Endodermal cell (in vitro differentiated cells): ENCODE results near the gene TMEM120B. TPM values are rescaled to one million over a fixed set of nuclear protein-coding genes. Genes with fewer than 3 reads are reported as not detected.

Source experiments
- DNase-seq: peaks from one replicate; pipeline ENCODE4 v3.0.0-alpha.2; 2017
- H3K27ac ChIP-seq: 2 replicates; pipeline ENCODE4 v1.5.1; 2013; ENCODE audit warnings: mild to moderate bottlenecking, low read depth, low read length, moderate library complexity
- H3K27me3 ChIP-seq: 2 replicates; pipeline ENCODE4 v1.6.1; 2013; ENCODE audit warnings: mild to moderate bottlenecking, low read length, moderate library complexity; ENCODE audit not compliant: insufficient read depth, control insufficient read depth, poor library complexity, severe bottlenecking
- H3K36me3 ChIP-seq: 2 replicates; pipeline ENCODE4 v1.7.0; 2013; ENCODE audit warnings: mild to moderate bottlenecking, low read length, moderate library complexity; ENCODE audit not compliant: control insufficient read depth, insufficient read depth
- H3K4me1 ChIP-seq: one replicate; pipeline ENCODE4 v1.7.0; 2013; ENCODE audit warnings: low read length; ENCODE audit not compliant: control insufficient read depth, insufficient read depth
- H3K4me3 ChIP-seq: 2 replicates; pipeline ENCODE4 v1.5.1; 2013; ENCODE audit warnings: mild to moderate bottlenecking, low read length, moderate library complexity
- H3K9ac ChIP-seq: 2 replicates; pipeline ENCODE4 v1.6.1; 2013; ENCODE audit warnings: mild to moderate bottlenecking, low read length, moderate library complexity; ENCODE audit not compliant: poor library complexity, severe bottlenecking; ENCODE audit errors: extremely low read depth
- H3K9me3 ChIP-seq: 2 replicates; pipeline ENCODE4 v1.6.1; 2013; ENCODE audit warnings: mild to moderate bottlenecking, low read length, moderate library complexity; ENCODE audit not compliant: control insufficient read depth
- H3K27ac Mint-ChIP-seq: 2 replicates; pipeline ENCODE4 v1.8.0; 2020; ENCODE audit warnings: mixed read lengths
- H3K27me3 Mint-ChIP-seq: 2 replicates; pipeline ENCODE4 v1.8.0; 2021; ENCODE audit warnings: mild to moderate bottlenecking, mixed read lengths; ENCODE audit not compliant: insufficient read depth
- H3K36me3 Mint-ChIP-seq: 2 replicates; pipeline ENCODE4 v1.8.0; 2020; ENCODE audit warnings: low read depth, mixed read lengths
- H3K4me1 Mint-ChIP-seq: 2 replicates; pipeline ENCODE4 v1.8.0; 2020; ENCODE audit warnings: mixed read lengths
- H3K4me3 Mint-ChIP-seq: 2 replicates; pipeline ENCODE4 v1.8.0; 2020; ENCODE audit warnings: mild to moderate bottlenecking, moderate library complexity, mixed read lengths
- H3K9me3 Mint-ChIP-seq: 2 replicates; pipeline ENCODE4 v1.8.0; 2020; ENCODE audit warnings: mild to moderate bottlenecking, mixed read lengths
- WGBS, 2 experiments: methylation state at CpG; one replicate each; pipeline versions ENCODE4 v1.1.5 to v1.1.7; 2013; ENCODE audit warnings: missing lambda C conversion rate in 2 of 2, mixed read lengths in 1 of 2; ENCODE audit not compliant: insufficient coverage in 1 of 2, insufficient read length in 1 of 2; 5-methylcytosine and 5-hydroxymethylcytosine counted together
- total RNA-seq, 2 donors: library from RNA; stranded (reverse); fragmentation: NEBNext Ultra II Directional in 1 of 2; extraction: Animal tissue kit (Norgen Biotek cat#: 25700) in 1 of 2; gene quantifications; 2 replicates in 1 of 2; 3 replicates in 1 of 2; pipeline ENCODE4 v1.2.1, GENCODE V29; 2021
- TF ChIP-seq, protein P1 (sequence below): fragments of 200-600 bp; sonication (generic); conservative IDR thresholded peaks from 2 replicates; pipeline ENCODE4 v1.5.0; 2021; ENCODE audit warnings: antibody characterized with exemption, mild to moderate bottlenecking

TMEM120B gene
- total RNA-seq, 2 donors from 2014 or later: 21.8 to 25.3 TPM

DNA sequence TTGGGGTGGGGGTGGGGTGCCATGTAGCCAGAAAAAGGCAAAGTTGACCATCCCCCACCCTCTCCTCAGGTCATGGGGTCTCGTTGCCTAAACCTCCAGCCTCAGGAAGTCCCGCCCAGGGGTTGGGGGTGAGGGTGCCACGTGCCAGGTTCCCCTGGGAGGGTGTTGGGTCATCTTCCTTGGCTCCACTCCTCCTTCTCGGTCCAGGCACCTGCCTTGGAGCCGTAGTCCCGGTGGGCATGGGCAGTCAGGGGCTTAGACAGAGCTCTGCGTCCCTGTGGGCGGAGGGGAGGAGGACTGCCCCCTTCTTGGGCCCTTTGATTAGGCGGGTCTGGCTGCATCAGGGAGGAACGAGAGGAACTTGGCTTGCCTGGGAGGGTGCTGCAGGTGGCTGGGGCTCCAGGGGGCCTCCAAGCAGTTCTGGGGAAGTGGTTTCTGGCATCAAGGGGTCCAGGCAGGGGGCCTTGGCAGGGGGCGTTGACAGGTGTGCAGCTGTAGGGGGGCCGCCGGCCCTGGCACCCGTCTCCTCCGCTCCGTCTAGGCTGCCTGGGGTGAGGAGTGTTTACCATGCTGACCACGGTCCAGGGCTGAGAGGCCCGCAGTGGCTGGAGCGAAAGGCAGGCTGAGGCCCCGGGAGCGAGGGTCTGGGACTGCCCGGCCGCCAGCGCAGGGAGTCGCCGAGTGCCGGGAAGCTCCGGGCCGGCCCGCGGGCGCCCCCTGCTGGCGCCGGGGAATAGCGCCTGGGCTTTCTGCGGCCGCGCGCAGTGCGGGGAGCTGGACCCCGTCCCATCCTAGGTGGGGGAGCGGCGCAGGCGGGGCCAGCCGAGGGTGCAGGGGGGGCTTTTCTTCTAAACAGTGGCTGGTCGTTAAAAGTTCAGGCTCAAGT, 99.1 kb downstream of the TMEM120B start:
- DNase-seq: peak; percentile 94
- H3K9ac ChIP-seq: peak overlapping the region; percentile 67
- no peaks in the 10 kb centered on the region for H3K9me3 ChIP-seq
- Mint-ChIP-seq H3K4me1 (peaks cover 20% of the 10 kb centered on the region), H3K27ac (peak overlapping the region; percentile 82), H3K27me3 (no peaks in the 10 kb centered on the region), H3K4me3 (peak overlapping the region; percentile 75), H3K36me3 (peaks cover 50% of the 10 kb centered on the region), H3K9me3 (no peaks in the 10 kb centered on the region)
- H3K4me1 ChIP-seq: peaks cover 4% of the 10 kb centered on the region
- 7 to 12% methylated on average over 27 to 46 of the region's 46 CpGs for WGBS, 2 experiments
- H3K36me3 ChIP-seq: peaks cover 64% of the 10 kb centered on the region
- peak overlapping the region; percentile 57 for H3K27ac ChIP-seq
- no peaks in the 10 kb centered on the region for H3K27me3 ChIP-seq
- TF ChIP-seq, protein P1, sequence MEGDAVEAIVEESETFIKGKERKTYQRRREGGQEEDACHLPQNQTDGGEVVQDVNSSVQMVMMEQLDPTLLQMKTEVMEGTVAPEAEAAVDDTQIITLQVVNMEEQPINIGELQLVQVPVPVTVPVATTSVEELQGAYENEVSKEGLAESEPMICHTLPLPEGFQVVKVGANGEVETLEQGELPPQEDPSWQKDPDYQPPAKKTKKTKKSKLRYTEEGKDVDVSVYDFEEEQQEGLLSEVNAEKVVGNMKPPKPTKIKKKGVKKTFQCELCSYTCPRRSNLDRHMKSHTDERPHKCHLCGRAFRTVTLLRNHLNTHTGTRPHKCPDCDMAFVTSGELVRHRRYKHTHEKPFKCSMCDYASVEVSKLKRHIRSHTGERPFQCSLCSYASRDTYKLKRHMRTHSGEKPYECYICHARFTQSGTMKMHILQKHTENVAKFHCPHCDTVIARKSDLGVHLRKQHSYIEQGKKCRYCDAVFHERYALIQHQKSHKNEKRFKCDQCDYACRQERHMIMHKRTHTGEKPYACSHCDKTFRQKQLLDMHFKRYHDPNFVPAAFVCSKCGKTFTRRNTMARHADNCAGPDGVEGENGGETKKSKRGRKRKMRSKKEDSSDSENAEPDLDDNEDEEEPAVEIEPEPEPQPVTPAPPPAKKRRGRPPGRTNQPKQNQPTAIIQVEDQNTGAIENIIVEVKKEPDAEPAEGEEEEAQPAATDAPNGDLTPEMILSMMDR: peak; percentile 100
- peak overlapping the region; percentile 94 for H3K4me3 ChIP-seq

DNA sequence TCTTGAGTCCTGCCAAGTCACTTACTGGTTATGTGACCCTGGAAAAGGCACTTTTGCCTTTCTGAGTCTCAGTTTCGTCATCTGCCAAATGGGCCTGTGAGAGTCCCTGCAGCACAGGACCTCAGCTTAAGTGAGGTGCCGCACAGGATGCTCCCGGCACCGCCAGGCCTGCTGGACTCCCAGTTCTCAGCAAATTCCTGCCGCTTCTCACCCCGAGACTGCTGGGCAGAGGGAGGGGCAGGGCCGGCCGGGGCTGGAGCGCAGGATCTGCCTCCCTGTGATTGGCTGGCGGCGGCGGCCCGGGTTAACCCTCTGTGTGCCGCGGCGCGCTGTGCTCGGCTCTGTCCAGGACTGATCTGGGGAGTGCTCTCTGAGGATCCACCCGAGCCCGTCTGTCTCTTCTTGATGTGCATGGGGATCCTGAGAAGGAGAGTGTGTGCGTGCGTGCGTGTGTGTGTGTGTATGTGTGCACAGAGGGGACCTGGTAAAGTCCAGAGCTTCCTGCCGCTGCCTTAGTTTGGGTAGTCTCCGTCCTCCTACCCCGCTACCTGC, 99.8 kb downstream of the TMEM120B start:
- WGBS, 2 experiments: 4 to 11% methylated on average over 14 to 26 of the region's 26 CpGs
- Mint-ChIP-seq H3K4me1 (peaks cover 16% of the 10 kb centered on the region), H3K27ac (peak overlapping the region; percentile 70), H3K4me3 (peak overlapping the region; percentile 75), H3K36me3 (peaks cover 54% of the 10 kb centered on the region), H3K27me3 (no peaks in the 10 kb centered on the region), H3K9me3 (no peaks in the 10 kb centered on the region)
- TF ChIP-seq, protein P1: peak; percentile 65
- H3K36me3 ChIP-seq: peaks cover 71% of the 10 kb centered on the region
- H3K4me1 ChIP-seq: peaks cover 4% of the 10 kb centered on the region
- DNase-seq: peak; percentile 97
- H3K27me3 ChIP-seq: no peaks in the 10 kb centered on the region
- H3K4me3 ChIP-seq: peak overlapping the region; percentile 94
- no peak overlapping the region for H3K27ac ChIP-seq
- H3K9me3 ChIP-seq: no peaks in the 10 kb centered on the region
- H3K9ac ChIP-seq: peak overlapping the region; percentile 57

DNA sequence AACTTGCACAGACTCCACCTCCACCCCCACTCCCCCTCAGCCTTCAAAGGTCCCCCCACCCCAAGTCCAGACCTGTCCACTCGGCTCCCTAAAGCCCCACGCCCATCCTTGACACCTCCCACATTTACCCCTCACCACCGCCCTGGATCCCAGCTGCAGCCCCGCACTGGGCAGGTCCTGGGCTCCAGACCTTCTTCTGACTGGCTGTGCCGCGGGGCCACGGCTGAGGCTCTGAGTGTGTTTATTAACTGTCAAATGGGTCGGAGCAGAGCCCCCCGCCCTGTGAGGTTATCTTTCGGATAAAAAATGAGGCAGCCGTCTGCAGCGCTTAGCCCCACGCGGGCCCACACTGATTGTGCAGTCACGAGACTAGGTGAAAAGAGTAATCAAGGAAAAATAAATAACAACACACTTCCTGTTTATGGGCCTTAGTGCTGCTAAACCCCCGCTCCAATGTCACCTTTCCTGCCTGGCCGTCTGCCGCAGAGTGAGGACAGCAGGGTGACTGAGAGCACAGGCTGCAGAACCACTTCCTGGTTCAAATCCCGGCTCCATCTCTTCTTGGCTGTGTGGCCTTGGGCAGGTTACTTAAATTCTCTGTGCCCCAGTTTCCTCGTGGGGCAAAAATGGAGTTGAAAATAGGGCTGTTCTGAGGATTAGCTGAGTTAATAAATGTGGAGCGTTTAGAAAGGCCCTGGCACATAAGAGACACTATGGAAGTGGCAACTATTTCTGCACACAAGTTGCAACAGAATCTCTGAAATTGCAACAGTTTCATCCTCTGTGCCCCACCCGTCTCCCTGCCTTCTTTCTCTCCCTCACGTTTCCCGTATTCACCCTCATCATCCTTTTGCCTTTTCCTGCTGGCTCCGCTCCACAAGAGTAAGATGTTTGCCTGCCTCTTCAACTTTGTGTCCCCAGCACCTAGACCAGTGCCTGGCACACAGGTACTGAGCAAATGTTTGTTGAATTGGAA, 100.7 kb downstream of the TMEM120B start:
- Mint-ChIP-seq H3K36me3 (peaks cover 61% of the 10 kb centered on the region), H3K9me3 (no peaks in the 10 kb centered on the region), H3K4me3 (peak overlapping the region; percentile 75), H3K4me1 (peaks cover 16% of the 10 kb centered on the region), H3K27me3 (no peaks in the 10 kb centered on the region), H3K27ac (peak overlapping the region; percentile 70)
- Histone ChIP-seq H3K27me3 (no peaks in the 10 kb centered on the region), H3K36me3 (peaks cover 76% of the 10 kb centered on the region), H3K27ac (no peak overlapping the region), H3K4me1 (peaks cover 4% of the 10 kb centered on the region), H3K9me3 (no peaks in the 10 kb centered on the region), H3K9ac (no peak overlapping the region), H3K4me3 (peak overlapping the region; percentile 94)
- TF ChIP-seq, protein P1: no peak
- DNase-seq: no peak
- 80 to 85% methylated on average over 18 to 25 of the region's 25 CpGs for WGBS, 2 experiments
